Measurements from ENCODE around the gene SLC26A8.
"Not testable (repeated sequence)": the region's sequence is repeated elsewhere in the genome, so short reads cannot be mapped to it uniquely, and the experiment has no call there.

Gene SLC26A8

GRCh38 chr6:36050947-36051710 lies 26.7 kb upstream of the SLC26A8 start:
- no peak for DNase-seq

GRCh38 chr6:36050305-36050704 lies 25.9 kb upstream of the SLC26A8 start:
- DNase-seq: no peak

GRCh38 chr6:36049582-36049981 lies 25.1 kb upstream of the SLC26A8 start:
- DNase-seq: no peak

GRCh38 chr6:36042618-36043260 lies 18.3 kb upstream of the SLC26A8 start:
- no peak for DNase-seq

GRCh38 chr6:36040958-36041357 lies 16.5 kb upstream of the SLC26A8 start:
- DNase-seq: no peak

GRCh38 chr6:36039112-36039511 lies 14.7 kb upstream of the SLC26A8 start:
- no peak for DNase-seq

DNA sequence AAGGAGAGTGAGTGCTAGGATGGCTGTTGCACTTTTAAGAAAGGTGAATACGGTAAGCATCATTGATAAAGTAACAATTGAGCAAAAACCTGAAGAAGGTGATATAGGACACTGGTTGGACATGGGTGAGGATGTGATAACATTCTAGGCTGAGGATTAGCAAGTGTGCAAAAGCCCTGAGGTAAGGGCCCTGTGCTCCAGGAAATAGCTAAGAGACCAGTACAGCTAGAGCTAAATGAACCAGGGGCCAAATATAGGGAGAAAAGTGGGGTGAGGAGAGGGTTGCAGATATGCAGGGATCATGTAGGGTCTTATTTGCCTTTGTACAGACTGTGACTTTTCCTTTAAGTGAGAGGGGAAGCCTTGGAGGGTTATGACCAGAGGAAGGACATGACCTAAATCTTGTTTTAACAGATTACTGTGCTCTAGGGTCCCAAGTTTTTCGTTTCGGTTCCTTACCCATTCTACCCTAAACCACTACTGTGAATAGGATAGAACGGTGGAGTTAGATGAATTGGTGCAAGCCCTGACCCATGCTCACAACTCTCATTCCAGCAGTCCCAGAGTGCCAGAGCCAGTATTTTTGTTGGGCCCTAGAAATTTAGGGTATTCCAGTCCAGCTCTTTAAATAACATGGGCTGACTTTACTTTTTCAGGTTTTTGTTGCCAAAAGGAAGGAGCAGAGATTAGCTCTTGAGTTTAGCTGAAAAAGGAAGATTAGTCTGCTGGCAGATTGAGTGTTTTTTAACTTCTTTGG lies 13.9 kb upstream of the SLC26A8 start:
- no peak for DNase-seq

DNA sequence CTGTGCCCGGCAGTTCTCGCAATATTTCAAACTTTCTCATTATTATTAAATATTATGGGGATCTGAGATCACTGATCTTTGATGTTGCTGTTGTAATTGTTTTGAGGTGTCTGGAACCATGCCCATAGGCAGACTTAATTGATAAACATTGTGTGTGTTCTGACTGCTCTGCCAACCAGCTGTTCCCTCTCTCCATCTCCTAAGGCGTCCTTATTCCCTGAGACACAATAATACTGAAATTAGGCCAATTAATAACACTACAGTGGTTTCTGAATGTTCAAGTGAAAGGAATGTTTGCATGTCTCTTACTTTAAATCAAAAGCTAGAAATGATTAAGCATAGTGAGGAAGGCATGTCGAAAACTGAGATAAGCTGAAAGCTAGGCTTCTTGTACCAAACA lies 10.8 kb upstream of the SLC26A8 start:
- DNase-seq: no peak

- DNase-seq: no peak
Measured at GRCh38 chr6:36034441-36034840, 10.0 kb upstream of the SLC26A8 start.

GRCh38 chr6:36033935-36034334 lies 9.5 kb upstream of the SLC26A8 start:
- peak; percentile 23 for DNase-seq

DNA sequence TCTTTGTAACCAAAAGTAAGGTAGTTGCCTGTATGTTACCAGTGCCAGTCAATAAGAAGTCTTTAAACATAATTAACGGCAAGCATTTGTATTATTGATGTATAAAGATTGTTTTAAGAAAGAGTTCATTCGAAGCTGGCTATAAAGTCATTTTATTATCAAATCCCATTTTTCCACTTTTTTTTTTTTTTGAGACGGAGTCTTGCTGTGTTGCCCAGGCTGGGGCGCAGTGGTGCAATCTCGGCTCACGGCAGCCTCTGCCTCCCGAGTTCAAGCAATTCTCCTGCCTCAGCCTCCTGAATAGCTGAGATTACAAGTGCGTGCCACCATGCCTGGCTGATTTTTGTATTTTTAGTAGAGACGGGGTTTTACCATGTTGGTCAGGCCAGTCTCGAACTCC lies 8.7 kb upstream of the SLC26A8 start:
- DNase-seq: not testable (repeated sequence)

DNA sequence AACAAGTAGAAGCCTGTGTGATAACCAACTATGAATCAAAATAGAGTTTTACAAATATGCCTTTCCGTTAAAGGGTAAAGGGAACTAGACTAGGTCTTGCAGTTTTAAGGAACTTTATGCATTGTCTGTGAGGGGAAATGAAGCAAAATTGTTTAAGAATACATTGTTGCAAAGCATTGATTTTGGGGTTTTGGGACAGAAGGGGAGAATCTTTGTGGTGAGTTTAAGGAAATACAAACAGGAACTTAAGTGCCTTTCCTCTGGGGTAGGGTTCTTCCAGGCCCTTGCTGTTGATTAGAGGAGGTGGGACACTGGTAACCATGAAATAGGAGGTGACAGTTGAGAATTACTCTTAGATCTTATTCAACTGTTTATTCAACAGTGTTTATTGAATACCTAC lies 7.8 kb upstream of the SLC26A8 start:
- no peak for DNase-seq

GRCh38 chr6:36029464-36029863 lies 5.0 kb upstream of the SLC26A8 start:
- peak; percentile 68 for DNase-seq

GRCh38 chr6:36028877-36029324 lies 4.5 kb upstream of the SLC26A8 start:
- peak; percentile 82 for DNase-seq

- peak; percentile 45 for DNase-seq
Measured at GRCh38 chr6:36028088-36028876, 3.8 kb upstream of the SLC26A8 start.

DNA sequence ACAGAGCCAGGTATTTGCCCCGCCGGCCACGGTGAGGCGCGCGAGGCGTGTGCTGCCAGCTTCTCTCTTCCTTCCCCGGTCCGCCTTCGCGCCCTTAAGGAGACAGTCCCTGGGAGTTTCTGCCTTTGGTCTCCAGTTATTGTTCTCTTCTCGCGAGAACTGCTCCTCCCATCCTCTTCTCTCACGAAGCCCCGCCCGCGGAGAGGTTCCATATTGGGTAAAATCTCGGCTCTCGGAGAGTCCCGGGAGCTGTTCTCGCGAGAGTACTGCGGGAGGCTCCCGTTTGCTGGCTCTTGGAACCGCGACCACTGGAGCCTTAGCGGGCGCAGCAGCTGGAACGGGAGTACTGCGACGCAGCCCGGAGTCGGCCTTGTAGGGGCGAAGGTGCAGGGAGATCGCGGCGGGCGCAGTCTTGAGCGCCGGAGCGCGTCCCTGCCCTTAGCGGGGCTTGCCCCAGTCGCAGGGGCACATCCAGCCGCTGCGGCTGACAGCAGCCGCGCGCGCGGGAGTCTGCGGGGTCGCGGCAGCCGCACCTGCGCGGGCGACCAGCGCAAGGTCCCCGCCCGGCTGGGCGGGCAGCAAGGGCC lies 3.2 kb upstream of the SLC26A8 start, which contains the start of gene MAPK14:
Gene MAPK14, plus strand, starts transcription at position 308 of the 587 bp plus-strand sequence. CDS start 350 bp downstream, outside the sequence.
- peak; percentile 100 for DNase-seq

GRCh38 chr6:36025932-36026327 lies 1.5 kb upstream of the SLC26A8 start:
- peak; percentile 78 for DNase-seq

DNA sequence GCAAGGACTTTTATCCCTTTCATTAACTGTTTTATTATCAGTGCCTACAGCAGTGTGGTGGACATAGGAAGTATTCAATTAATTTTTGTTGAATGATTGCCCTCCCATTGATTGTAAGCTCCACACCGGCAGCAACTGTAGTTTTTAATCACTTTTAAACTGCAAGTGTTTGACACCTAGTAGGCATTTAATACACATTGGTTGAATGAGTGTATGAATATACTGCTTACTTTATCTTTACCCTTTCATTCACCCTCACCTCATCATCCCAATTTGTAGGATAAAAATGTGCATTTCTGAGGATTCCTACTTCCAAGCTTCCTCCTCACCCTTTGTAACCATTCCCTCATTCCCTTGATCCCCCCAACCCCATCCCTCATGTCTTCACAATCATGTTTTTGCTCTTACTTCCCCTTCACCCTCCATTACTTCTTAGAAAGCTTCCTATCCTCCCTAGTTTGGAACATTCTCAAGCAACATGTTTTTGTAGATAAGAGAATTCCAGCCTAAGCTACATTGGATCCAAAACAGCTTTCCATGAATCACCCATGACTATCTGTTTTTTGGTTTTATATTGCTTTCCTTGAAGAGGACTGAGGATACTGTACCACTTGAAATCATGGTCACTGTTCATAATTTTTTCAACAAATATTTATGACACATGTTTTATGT lies 955 bp upstream of the SLC26A8 start:
- peak; percentile 32 for DNase-seq

- no peak for DNase-seq
Measured at GRCh38 chr6:36020154-36020553, 4.3 kb downstream of the SLC26A8 start.

GRCh38 chr6:36019167-36019566 lies 5.3 kb downstream of the SLC26A8 start:
- no peak for DNase-seq

DNA sequence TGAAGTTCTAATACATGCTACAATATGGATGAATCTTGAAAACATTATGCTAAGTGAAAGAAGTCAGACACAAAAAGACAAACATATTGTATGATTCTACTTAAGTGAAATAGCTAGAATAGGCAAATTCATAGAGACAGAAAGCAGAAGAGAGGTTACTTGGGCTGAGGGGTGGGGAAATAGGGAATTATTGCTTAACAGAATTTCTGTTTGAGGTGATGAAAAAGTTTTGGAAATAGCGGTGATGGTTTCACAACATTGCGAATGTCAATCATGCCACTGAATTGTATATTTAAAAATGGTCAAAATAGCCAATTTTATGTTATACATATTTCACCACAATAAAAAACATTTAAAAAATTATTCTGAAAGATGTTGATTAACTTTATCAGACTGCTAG lies 6.1 kb downstream of the SLC26A8 start:
- DNase-seq: no peak

GRCh38 chr6:36015666-36016065 lies 8.8 kb downstream of the SLC26A8 start:
- no peak for DNase-seq
